Hematopoietic multipotent progenitor cell treated with erythropoietin and hydrocortisone succinate and interleukin-3 and kit ligand, for 8 days (in vitro differentiated cells): ENCODE results near the gene ZBED3.

Source experiments
- DNase-seq: peaks from one replicate; pipeline ENCODE4 v3.0.0-alpha.2; 2015

The ZBED3 gene

DNA sequence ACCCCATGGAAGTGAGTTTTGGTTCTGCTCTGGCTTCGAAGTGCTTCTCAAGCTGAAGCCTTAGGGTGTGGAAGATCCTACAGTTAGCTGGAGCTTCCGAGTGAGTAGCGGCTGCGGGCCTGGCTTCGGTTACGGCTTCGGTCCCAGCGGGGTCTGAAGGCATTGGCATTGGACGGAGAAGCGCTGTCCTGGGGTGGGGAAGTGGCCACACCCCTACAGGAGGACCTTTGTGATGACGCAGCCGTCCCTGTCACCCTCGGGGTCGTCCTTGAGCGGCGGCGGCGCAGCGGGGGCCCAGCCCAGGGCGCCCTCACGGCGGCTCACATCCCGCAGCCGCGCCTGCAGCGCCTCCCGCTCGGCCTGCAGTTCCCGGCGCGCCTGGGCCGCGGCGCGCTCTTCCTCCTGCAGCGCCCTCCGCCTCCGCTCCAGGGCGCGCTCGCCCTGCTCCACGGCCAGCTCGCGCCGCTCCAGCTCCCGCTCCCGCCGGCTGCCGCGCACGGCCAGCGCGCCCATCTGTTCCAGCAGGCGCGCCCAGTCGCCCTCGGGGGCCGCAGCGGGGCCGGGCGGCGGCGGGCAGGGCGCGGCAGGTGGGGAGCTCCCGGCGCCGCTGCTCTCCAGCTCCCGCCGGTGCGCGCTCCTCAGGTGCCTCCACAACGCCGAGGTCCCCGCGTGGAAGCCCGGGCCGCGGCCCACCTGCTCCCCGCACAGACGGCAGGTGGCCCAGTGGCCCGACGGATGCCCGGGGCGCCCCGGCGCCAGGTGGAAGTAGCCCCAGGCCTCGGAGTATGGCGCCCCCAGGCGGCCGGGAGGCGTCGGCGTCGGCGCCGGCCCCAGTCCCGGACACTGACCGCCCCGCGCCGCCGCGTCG is 9.9 kb downstream of the ZBED3 start:
- DNase-seq, result peak; percentile 72

GRCh38 chr5:77074745-77075144 is 12.3 kb downstream of the ZBED3 start:
- DNase-seq, result no peak

- peak; percentile 29 for DNase-seq
Observed at GRCh38 chr5:77073667-77074066, 13.4 kb downstream of the ZBED3 start.

- DNase-seq, result no peak
Observed at GRCh38 chr5:77066823-77067442, 20.2 kb downstream of the ZBED3 start.

- DNase-seq, result no peak
Observed at GRCh38 chr5:77066184-77066583, 20.9 kb downstream of the ZBED3 start.

GRCh38 chr5:77065256-77065655 is 21.8 kb downstream of the ZBED3 start:
- no peak for DNase-seq

DNA sequence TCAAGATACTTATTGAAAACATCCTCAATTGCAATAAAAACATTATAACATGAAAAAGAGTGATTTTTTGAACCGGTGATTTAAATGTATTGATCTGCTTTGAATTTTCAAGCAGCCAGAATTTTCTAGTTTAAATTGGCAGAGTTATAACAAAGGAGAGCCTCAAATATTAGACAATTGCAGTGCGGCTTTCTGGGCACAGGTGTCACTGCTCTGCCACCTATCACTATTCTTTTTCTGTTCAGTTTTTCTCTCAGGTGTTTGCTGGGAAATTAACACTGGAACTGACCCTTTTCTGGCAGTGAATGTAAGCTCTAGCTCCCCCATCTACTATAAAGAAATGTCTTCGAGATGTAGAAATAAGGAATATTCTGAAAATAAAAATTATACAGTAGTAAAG is 23.0 kb downstream of the ZBED3 start:
- DNase-seq, result no peak

DNA sequence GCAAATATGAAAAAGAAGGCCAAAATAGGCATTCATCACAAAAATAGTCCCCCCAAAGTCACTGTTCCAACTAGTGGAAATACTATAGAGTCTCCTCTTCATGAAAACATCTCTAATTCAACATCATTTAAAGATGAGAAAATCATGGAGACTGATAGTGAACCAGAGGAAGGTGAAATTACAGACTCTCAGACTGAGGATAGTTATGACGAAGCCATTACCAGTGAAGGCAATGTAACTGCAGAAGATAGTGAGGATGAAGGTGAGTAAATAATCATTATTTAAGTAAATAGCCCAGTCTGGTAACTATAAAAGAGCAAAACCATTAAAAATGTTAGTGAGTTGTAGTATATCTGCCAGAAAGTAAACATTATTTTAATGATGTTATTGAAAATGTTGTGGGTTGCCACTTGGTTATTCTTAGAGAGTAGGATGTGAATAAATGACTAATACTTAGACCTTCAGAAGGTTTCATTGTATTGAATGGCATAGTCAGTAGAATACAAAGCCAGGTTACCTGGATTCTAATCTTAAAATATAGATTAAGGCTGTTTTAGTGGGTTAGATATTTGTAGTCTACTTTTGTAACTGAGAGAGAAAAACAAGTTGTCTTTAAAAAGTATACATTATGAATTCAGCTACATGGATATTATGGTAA is 40.5 kb downstream of the ZBED3 start:
- DNase-seq, result no peak

DNA sequence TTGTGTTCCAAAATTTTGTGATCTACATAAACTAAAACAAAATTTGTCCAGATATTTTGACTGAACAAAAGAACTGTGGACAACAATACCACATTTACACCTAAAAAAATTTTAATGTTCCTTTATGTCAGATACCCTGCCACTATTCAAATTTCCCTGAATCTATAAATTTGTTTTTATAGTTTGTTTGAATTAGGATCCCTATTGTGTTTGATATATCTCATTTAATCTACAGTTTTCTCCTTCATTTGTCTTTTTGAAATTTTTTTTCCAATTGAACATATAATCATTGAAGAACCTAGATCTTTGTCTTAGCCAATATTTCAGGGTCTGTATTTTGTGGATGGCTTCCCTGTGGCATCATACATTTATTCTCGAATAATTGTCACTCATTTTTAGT is 51.1 kb downstream of the ZBED3 start:
- no peak for DNase-seq

DNA sequence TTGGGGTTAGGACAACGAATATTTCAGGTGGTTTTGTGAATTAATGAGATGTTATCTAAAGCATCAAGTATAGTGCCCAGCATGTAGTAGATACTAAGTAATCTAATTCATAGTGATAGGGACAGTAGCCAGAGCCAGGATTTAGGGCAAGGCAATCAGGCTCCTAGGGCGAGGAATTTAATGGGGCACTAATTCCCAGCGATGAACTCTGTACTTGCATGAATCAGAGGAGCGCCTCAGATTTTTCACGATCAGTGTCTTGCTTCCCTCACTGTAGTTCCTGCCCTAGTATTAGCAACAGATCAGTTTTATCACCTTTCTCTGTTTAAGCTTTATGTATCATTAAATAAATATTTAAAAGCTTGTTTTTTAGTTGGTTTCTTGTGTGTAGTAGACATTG is 53.7 kb downstream of the ZBED3 start:
- DNase-seq, result no peak

DNA sequence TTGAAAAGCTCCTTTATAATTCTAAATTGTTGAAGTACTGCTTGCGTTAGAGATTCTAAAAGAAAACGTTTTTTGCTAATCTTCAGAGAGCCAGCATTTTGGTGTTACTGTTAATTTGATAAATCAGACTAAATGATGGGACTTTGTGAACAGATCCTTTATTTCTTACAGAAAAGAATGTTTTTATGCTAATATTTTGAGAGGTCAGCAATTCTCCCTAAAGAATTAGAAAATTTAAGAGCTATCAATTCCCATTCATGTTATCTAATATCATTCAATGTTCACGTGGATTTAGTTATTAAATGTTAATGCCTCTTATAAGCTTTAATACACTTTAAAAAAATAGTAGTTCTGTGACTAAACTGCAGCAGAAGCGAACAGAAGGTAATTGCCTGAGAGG is 54.5 kb downstream of the ZBED3 start:
- no peak for DNase-seq

- no peak for DNase-seq
Observed at GRCh38 chr5:77031891-77032290, 55.2 kb downstream of the ZBED3 start.

DNA sequence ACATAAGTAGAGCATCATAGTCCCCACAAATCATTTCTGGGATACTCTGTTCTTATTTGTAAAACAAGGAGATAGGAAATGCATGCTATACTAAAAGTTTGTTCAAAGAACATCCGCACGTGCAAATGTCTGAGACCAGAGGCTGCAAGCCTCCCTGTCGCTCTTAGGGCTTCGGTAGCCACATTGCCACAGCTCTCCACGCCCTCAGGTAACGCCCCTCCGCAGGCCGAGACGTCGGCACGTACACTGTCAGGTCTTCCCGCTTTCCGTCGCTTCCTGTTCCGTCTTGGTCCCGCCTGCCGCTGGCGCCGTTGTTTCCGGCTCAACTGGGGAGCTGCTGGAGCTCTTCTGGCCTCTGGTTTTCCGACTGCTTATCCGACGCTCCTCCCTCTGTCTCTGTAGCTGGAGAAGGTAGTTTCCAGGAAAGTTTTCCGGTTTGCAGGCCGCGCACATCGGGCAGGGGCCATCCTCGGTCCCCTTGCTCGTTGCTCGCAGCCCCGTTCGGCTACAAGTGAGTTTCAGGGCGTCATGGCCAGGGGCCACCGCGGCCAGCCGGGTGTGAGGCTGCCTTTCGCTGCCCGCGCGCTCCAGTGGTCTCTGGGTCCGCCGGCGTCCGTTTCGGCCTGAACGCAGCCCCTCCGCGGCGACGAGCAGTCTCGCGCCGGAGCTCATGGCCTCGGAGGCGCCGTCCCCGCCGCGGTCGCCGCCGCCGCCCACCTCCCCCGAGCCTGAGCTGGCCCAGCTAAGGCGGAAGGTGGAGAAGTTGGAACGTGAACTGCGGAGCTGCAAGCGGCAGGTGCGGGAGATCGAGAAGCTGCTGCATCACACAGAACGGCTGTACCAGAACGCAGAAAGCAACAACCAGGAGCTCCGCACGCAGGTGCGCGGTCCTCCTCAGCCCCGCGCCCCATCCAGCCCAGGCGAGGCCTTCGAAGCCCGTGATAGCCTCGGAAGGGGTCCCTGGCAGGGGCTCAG is 56.7 kb downstream of the ZBED3 start, which contains the start of gene AGGF1:
Gene AGGF1 (plus strand): TSS at position 308 of the 975 bp plus-strand sequence. CDS start 363 bp downstream, at position 671.
- DNase-seq, result peak; percentile 97

DNA sequence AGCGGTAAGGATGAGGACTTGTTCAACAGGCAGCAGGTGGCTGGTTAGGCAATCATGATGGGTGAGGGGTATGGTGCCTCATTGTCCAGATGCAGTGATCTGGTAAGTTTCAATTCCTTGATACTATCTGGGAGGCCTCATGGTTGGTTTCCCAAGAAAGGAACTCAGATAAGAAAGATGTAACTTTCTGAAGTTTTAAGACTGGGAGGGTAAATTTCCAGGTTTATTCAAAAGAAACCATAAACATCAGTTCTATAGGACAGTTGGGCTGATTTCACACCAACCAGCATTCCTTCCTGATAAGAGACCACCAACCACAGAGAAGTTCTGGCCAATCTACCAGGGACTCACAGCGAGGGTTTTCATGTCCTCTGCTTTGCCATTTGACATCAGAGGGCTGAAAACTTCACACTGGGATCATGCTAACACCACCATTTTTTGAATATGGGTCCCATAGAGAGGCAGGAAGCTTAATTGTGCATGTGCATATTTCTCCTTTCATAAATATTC is 57.7 kb downstream of the ZBED3 start:
- DNase-seq, result peak; percentile 9

DNA sequence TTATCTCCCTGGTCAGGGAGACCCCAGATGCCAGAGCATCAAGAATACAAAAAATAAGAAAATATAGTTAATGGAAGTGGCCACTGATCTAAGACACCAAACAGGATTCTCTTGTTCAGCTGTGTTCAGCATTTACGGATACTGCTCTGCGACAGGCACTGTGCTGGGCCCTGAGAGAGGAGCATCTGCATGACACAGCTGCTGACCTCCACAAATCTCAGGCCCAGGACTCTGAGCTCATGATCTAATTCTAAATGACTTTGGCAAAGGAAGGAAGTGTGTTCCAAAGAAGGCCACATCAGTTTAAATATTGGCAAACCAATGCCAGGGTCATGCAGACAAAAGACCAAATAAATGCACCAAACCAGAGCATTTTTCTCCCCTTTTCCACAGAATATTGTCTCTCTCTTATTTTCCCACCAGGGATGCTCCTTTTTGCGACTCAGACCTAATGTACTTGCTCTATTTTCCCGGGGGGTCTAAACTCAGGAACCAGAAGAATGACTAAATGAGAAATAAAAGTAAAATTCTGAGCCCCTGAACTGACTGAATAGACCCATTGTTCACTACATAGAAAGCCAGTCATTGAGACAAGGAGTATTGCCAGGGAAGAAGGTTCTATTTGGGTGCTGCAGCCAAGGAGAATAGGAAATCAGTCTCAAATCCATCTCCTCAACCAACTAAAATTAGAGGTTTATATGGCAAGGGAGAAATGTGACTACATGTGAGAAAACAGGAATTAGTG is 58.3 kb downstream of the ZBED3 start:
- no peak for DNase-seq

DNA sequence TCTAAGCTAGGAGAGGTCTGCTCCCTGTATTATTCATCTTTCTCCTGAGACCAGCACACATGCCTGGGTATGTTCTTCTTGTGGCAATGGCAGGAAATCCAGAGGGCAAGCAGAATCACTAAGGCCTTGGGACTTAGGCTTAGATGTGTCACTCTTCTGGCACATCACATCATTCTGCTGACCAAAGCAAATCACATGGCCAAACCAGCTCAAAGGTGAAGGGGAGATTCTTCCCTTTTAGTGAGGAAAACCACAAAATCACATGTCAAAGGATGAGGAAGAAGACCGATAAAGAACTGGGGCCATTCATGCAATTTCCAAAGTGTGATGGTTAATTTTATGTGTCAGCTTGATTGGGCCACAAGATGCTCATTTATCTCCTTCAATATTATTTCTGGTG is 62.6 kb downstream of the ZBED3 start:
- DNase-seq, result no peak

GRCh38 chr5:77022511-77023417 is 64.3 kb downstream of the ZBED3 start:
- no peak for DNase-seq
